Measurements from ENCODE around the gene FDX2. TPM values are rescaled to one million over a fixed set of nuclear protein-coding genes. Genes with fewer than 3 reads are reported as not detected.

Gene FDX2
- total RNA-seq, 1 experiment from 2014 or later = 79.5 TPM

DNA sequence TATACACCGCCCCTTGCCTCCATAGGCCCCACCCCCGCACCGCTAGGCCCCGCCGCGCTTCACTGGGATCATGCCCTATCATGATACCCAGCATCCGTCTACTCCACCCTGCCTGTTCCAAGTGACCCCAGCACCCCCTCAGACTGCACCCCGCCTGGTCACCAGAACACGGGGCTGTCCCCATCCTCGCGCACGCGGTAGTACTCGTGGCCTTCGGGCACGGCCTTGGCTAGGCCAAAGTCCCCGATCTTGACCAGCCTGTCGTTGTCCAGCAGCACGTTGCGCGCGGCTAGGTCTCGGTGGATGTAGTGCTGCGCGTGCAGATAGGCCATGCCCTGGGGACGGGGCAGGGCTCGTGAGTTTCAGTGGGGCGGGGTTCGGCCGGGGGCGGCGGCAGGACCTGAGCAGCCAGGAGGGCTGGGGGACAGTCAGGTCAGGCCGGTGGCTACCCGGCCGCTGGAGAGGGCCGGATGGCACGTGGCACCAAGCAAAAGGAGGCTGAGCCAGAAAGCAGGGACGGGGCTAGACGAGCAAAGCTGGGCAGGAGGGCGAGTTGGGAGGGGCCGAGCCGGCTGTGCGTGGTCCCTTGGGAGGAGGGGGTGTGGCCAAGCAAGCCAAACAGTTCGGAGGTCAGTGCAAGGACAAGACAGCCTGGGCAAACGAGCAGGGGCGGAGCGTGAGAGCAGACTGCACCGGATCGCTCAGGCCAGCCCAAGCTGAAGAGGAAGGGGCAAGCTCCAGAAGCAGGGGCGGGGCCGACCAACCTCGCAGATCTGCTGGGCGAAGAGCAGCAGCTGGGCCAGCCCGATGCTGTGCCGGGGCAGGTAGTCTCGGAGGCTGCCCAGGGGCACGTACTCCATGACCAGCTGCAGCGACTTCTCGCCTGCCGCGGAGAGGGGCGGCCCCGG lies 37.2 kb upstream of the FDX2 start:
- CTCF ChIA-PET = no interaction called here
- intact Hi-C loops (cut with micrococcal nuclease) = no loop called here
- Histone ChIP-seq H3K4me2 (ENCODE audit: low read length) (no peak overlapping the region), H3K9me3 (ENCODE audit: low read length) (no peaks in the 10 kb centered on the region), H3K9me2 (replicated peaks; ENCODE audit: low read length) (no peaks in the 10 kb centered on the region), H3F3A (ENCODE audit: low read length, unreplicated experiment) (no peaks in the 10 kb centered on the region), H3K4me3 (ENCODE audit: low read length) (no peak overlapping the region), H2AFZ (ENCODE audit: low read length) (no peak overlapping the region), H3K4me1 (ENCODE audit: insufficient read depth, low read length) (no peaks in the 10 kb centered on the region), H3K27ac (ENCODE audit: low read length) (no peak overlapping the region), H3K27me3 (ENCODE audit: low read length) (no peaks in the 10 kb centered on the region), H4K20me1 (ENCODE audit: low read length) (no peaks in the 10 kb centered on the region), H3K9ac (ENCODE audit: low read length) (no peak overlapping the region), H3K79me2 (ENCODE audit: low read length) (no peaks in the 10 kb centered on the region), H3K36me3 (ENCODE audit: low read depth, low read length) (peaks cover 40% of the 10 kb centered on the region)
- ATAC-seq (no peak), DNase-seq (no peak)
- POLR2A ChIA-PET (ENCODE audit: unreplicated experiment) = no interaction called here
- TF ChIP-seq, protein P1, sequence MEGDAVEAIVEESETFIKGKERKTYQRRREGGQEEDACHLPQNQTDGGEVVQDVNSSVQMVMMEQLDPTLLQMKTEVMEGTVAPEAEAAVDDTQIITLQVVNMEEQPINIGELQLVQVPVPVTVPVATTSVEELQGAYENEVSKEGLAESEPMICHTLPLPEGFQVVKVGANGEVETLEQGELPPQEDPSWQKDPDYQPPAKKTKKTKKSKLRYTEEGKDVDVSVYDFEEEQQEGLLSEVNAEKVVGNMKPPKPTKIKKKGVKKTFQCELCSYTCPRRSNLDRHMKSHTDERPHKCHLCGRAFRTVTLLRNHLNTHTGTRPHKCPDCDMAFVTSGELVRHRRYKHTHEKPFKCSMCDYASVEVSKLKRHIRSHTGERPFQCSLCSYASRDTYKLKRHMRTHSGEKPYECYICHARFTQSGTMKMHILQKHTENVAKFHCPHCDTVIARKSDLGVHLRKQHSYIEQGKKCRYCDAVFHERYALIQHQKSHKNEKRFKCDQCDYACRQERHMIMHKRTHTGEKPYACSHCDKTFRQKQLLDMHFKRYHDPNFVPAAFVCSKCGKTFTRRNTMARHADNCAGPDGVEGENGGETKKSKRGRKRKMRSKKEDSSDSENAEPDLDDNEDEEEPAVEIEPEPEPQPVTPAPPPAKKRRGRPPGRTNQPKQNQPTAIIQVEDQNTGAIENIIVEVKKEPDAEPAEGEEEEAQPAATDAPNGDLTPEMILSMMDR (conservative IDR thresholded peaks at IDR 0.05; ENCODE audit: low read depth, low read length) = no peak
- no peak for TF ChIP-seq EZH2phosphoT487 (IDR thresholded peaks at IDR 0.05; ENCODE audit: borderline replicate concordance, low read length)
- TF ChIP-seq EZH2 (IDR thresholded peaks at IDR 0.05; ENCODE audit: low read length, unreplicated experiment) = no peak
- BruUV-seq (replicated peaks) = no TSS peak

DNA sequence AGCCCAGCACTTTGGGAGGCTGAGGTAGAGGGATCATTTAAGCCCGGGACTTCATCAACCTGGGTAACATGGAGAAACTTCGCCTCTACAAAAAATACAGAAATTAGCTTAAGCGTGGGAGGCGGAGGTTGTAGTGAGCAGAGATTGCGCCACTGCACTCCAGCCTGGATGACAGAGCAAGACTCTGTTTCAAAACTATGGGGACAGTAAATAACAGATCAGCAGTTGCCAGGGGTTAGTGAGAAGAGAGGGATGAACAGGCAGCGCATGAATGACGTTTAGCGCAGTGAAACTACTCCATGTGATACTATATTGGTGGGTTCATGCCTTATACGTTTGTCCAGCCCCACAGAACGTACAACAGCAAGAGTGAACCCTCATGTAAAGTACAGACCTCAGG lies 30.7 kb upstream of the FDX2 start:
- ATAC-seq = no peak
- Histone ChIP-seq H3K79me2 (ENCODE audit: low read length) (no peaks in the 10 kb centered on the region), H3K9me2 (replicated peaks; ENCODE audit: low read length) (no peaks in the 10 kb centered on the region), H3K4me2 (ENCODE audit: low read length) (no peak overlapping the region), H3F3A (ENCODE audit: low read length, unreplicated experiment) (no peaks in the 10 kb centered on the region), H3K4me3 (ENCODE audit: low read length) (no peak overlapping the region), H3K27me3 (ENCODE audit: low read length) (no peaks in the 10 kb centered on the region), H4K20me1 (ENCODE audit: low read length) (no peaks in the 10 kb centered on the region), H3K4me1 (ENCODE audit: insufficient read depth, low read length) (no peaks in the 10 kb centered on the region), H3K27ac (ENCODE audit: low read length) (no peak overlapping the region), H3K9ac (ENCODE audit: low read length) (no peak overlapping the region), H3K9me3 (ENCODE audit: low read length) (no peaks in the 10 kb centered on the region), H2AFZ (ENCODE audit: low read length) (no peak overlapping the region), H3K36me3 (ENCODE audit: low read depth, low read length) (peaks cover 9% of the 10 kb centered on the region)
- DNase-seq = no peak
- BruUV-seq (replicated peaks) = no TSS peak
- ChIA-PET CTCF (no interaction called here), POLR2A (ENCODE audit: unreplicated experiment) (no interaction called here)
- intact Hi-C loops (cut with micrococcal nuclease) = no loop called here
- TF ChIP-seq, protein P1 (conservative IDR thresholded peaks at IDR 0.05; ENCODE audit: low read depth, low read length) = no peak
- no peak for TF ChIP-seq EZH2phosphoT487 (IDR thresholded peaks at IDR 0.05; ENCODE audit: borderline replicate concordance, low read length)
- TF ChIP-seq EZH2 (IDR thresholded peaks at IDR 0.05; ENCODE audit: low read length, unreplicated experiment) = no peak

DNA sequence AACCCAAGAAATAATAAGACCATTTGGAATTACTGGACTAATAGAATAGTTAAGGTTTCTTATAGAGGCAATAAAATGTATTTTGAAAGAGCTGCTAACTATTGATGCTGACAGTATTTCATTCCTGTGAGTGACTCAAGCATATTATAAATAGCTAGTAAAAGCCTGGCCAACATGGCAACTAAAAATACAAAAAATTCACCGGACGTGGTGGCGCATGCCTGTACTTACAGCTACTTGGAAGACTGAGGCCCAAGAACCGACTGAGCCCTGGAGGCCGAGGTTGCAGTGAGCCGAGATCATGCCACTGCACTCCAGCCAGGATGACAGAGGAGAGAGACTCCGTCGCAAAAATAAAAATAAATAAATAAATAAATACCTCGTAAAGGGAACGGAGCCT lies 29.0 kb upstream of the FDX2 start:
- no peaks in the 10 kb centered on the region for H3K9me2 ChIP-seq (replicated peaks; ENCODE audit: low read length)
- no peak overlapping the region for H3K4me3 ChIP-seq (ENCODE audit: low read length)
- no peak overlapping the region for H2AFZ ChIP-seq (ENCODE audit: low read length)
- POLR2A ChIA-PET (ENCODE audit: unreplicated experiment) = no interaction called here
- intact Hi-C loops (cut with micrococcal nuclease) = no loop called here
- no peaks in the 10 kb centered on the region for H3K79me2 ChIP-seq (ENCODE audit: low read length)
- no peaks in the 10 kb centered on the region for H3F3A ChIP-seq (ENCODE audit: low read length, unreplicated experiment)
- TF ChIP-seq, protein P1 (conservative IDR thresholded peaks at IDR 0.05; ENCODE audit: low read depth, low read length) = no peak
- TF ChIP-seq EZH2phosphoT487 (IDR thresholded peaks at IDR 0.05; ENCODE audit: borderline replicate concordance, low read length) (no peak), EZH2 (IDR thresholded peaks at IDR 0.05; ENCODE audit: low read length, unreplicated experiment) (no peak)
- H3K27ac ChIP-seq (ENCODE audit: low read length) = no peak overlapping the region
- no peaks in the 10 kb centered on the region for H3K9me3 ChIP-seq (ENCODE audit: low read length)
- no peak overlapping the region for H3K9ac ChIP-seq (ENCODE audit: low read length)
- CTCF ChIA-PET = no interaction called here
- H4K20me1 ChIP-seq (ENCODE audit: low read length) = no peaks in the 10 kb centered on the region
- H3K36me3 ChIP-seq (ENCODE audit: low read depth, low read length) = no peaks in the 10 kb centered on the region
- no peaks in the 10 kb centered on the region for H3K27me3 ChIP-seq (ENCODE audit: low read length)
- BruUV-seq (replicated peaks) = no TSS peak
- no peak for DNase-seq
- H3K4me2 ChIP-seq (ENCODE audit: low read length) = no peak overlapping the region
- no peaks in the 10 kb centered on the region for H3K4me1 ChIP-seq (ENCODE audit: insufficient read depth, low read length)
- no peak for ATAC-seq
